Measurements from ENCODE around the gene STUM. TPM values are rescaled to one million over a fixed set of nuclear protein-coding genes. Genes with fewer than 3 reads are reported as not detected.

STUM gene
- polyA plus RNA-seq, 2 of the 4 experiments (the other 2 are of a cell fraction), result not detected

DNA sequence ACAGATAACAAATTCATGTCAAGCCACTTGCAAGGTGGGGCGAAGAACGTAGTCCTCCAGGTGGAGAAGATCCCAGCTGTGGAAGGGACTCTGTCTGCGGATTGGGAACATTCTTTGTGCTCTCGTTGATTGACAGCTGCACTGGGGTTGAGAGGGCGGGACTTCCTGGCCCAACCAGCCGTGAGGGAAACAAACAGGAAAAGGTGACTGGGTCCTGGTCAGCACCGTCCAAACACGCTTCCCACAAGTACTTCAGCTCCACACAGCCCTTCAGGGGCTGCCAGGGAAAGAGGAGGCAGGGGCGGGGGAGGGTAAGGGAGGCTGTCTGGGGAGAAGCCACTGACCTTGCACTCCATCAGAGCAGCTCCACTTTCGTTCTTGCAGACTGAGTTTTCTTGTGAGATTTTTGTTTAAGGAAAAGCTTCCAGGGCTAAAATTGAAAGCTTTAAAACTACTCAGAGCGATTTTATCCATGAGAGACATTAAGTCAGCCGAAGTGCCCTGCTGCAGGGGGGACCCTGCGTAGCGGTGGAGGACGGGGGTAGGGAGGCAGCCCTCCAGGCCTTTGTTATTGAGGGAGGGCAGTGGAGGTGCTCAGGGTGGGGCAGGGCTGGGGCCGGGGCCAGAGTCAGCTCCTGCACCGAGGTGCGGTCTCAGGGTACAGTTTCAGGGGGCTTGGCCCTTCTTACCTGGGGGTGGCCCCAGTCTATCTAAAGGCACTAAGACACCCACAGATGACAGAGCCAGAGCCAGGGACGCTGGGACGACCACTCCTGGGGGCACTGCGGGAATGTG, 21.6 kb upstream of the STUM start:
- no peak for FAIRE-seq
- no peaks in the 10 kb centered on the region for H3K9me3 ChIP-seq
- DNase-seq (ENCODE audit: low read depth in 1 of 2, low spot score in 1 of 2), result peak in 1 of 2 experiments; percentile 27
- ChIA-PET CTCF (interaction anchor here (1.0 to 2.3 kb wide), 4 partner anchors 12 to 302 kb away, joined by 3 to 5 read pairs (median 3); no protein-coding TSS in a partner anchor), POLR2A (no interaction called here)
- no peaks in the 10 kb centered on the region for H3K4me1 ChIP-seq
- ATAC-seq, result peak in 1 of 2 experiments; percentile 76; a peak in 3 of 6 replicates
- 49% methylated on average over 21 of the region's 21 CpGs for WGBS (ENCODE audit: missing lambda C conversion rate)
- H3K4me2 ChIP-seq, result peak overlapping the region; percentile 53
- H3K27ac ChIP-seq, result 0 out of 6 replicates have a peak overlapping the region, but pooled peaks of 1 of the 2 experiments have one; percentile 46
- no peak overlapping the region for H3K4me3 ChIP-seq
- TF ChIP-seq, protein P1, sequence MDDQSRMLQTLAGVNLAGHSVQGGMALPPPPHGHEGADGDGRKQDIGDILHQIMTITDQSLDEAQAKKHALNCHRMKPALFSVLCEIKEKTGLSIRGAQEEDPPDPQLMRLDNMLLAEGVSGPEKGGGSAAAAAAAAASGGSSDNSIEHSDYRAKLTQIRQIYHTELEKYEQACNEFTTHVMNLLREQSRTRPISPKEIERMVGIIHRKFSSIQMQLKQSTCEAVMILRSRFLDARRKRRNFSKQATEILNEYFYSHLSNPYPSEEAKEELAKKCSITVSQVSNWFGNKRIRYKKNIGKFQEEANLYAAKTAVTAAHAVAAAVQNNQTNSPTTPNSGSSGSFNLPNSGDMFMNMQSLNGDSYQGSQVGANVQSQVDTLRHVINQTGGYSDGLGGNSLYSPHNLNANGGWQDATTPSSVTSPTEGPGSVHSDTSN (IDR thresholded peaks at IDR 0.05), result peak; percentile 59; the same call in 1 of the 2 replicates
- TF ChIP-seq KDM5A (IDR thresholded peaks at IDR 0.05), result no peak

DNA sequence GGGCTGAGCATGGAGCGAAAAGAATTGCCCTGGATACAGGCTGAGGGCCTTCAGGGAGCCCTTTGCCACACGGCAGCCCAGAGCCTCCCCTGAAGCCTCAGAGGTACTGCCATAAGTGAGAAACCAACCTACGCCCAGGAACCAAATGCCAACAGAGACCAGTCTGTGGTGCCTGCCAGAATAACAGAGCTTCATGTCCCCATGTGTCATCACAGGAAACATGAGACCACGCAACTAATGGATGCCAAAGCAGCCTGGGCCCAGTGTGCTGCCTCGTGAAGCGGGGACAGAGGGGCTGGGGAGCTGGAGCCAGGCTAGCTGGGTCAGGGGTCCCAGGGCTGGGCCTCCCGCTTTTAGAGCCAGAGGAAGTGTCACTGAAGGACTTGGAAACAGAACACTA, 18.7 kb upstream of the STUM start:
- POLR2A ChIA-PET, result no interaction called here
- Histone ChIP-seq H3K4me1 (no peaks in the 10 kb centered on the region), H3K4me3 (no peak overlapping the region), H3K4me2 (no peak overlapping the region), H3K9me3 (no peaks in the 10 kb centered on the region), H3K27ac (no peak overlapping the region)
- no peak for DNase-seq (ENCODE audit: low read depth in 1 of 2, low spot score in 1 of 2)
- TF ChIP-seq, protein P2, sequence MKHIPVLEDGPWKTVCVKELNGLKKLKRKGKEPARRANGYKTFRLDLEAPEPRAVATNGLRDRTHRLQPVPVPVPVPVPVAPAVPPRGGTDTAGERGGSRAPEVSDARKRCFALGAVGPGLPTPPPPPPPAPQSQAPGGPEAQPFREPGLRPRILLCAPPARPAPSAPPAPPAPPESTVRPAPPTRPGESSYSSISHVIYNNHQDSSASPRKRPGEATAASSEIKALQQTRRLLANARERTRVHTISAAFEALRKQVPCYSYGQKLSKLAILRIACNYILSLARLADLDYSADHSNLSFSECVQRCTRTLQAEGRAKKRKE (CRISPR knock-in tag; IDR thresholded peaks at IDR 0.05; ENCODE audit: low read depth), result no peak
- TF ChIP-seq FOSL2 (IDR thresholded peaks at IDR 0.05) (no peak), FOSL2 (CRISPR knock-in tag; IDR thresholded peaks at IDR 0.05) (no peak), NPAS2 (CRISPR knock-in tag; IDR thresholded peaks at IDR 0.05; ENCODE audit: borderline replicate concordance) (no peak), HDAC2 (IDR thresholded peaks at IDR 0.05) (no peak), BHLHE40 (IDR thresholded peaks at IDR 0.05; ENCODE audit: low read depth, low read length) (no peak), GATA3 (IDR thresholded peaks at IDR 0.05; ENCODE audit: borderline replicate concordance) (no peak), MAFK (IDR thresholded peaks at IDR 0.05; ENCODE audit: partially characterized antibody) (no peak), JUNB (IDR thresholded peaks at IDR 0.05) (no peak)
- TF ChIP-seq, protein P3, sequence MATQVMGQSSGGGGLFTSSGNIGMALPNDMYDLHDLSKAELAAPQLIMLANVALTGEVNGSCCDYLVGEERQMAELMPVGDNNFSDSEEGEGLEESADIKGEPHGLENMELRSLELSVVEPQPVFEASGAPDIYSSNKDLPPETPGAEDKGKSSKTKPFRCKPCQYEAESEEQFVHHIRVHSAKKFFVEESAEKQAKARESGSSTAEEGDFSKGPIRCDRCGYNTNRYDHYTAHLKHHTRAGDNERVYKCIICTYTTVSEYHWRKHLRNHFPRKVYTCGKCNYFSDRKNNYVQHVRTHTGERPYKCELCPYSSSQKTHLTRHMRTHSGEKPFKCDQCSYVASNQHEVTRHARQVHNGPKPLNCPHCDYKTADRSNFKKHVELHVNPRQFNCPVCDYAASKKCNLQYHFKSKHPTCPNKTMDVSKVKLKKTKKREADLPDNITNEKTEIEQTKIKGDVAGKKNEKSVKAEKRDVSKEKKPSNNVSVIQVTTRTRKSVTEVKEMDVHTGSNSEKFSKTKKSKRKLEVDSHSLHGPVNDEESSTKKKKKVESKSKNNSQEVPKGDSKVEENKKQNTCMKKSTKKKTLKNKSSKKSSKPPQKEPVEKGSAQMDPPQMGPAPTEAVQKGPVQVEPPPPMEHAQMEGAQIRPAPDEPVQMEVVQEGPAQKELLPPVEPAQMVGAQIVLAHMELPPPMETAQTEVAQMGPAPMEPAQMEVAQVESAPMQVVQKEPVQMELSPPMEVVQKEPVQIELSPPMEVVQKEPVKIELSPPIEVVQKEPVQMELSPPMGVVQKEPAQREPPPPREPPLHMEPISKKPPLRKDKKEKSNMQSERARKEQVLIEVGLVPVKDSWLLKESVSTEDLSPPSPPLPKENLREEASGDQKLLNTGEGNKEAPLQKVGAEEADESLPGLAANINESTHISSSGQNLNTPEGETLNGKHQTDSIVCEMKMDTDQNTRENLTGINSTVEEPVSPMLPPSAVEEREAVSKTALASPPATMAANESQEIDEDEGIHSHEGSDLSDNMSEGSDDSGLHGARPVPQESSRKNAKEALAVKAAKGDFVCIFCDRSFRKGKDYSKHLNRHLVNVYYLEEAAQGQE (IDR thresholded peaks at IDR 0.05), result no peak
- TF ChIP-seq, protein P4, sequence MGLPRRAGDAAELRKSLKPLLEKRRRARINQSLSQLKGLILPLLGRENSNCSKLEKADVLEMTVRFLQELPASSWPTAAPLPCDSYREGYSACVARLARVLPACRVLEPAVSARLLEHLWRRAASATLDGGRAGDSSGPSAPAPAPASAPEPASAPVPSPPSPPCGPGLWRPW (IDR thresholded peaks at IDR 0.05), result no peak
- TF ChIP-seq, protein P5, sequence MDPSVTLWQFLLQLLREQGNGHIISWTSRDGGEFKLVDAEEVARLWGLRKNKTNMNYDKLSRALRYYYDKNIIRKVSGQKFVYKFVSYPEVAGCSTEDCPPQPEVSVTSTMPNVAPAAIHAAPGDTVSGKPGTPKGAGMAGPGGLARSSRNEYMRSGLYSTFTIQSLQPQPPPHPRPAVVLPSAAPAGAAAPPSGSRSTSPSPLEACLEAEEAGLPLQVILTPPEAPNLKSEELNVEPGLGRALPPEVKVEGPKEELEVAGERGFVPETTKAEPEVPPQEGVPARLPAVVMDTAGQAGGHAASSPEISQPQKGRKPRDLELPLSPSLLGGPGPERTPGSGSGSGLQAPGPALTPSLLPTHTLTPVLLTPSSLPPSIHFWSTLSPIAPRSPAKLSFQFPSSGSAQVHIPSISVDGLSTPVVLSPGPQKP (IDR thresholded peaks at IDR 0.05; ENCODE audit: low read depth, low read length), result no peak
- no peak for FAIRE-seq
- WGBS (ENCODE audit: missing lambda C conversion rate), result 69% methylated on average over 6 of the region's 7 CpGs
- no peak for ATAC-seq
- CTCF ChIA-PET, result interaction anchor here (0.6 kb wide), 1 partner anchor 18 kb away, joined by 4 read pairs; the partner anchor contains the start of gene STUM

DNA sequence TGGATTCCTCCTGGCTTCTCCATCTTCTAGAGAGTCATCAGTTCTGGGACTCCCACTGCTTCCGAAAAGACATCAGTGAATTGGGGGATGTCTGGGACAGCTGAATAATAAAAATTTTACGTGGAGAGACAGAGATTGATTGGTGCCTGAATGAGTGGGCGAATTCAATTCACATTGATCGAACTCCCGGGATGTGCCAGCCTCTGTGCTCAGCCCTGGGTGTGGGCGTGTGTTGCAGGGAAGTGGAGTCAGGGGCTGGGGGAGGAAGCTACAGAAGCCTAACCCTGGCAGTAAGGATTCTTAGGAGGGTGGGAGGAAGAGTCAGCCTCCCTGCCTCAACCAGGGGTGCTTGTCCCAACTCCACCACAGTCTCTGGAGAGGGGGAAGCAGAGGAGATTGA, 18.0 kb upstream of the STUM start:
- H3K27ac ChIP-seq, result no peak overlapping the region
- 55% methylated on average over 6 of the region's 6 CpGs for WGBS (ENCODE audit: missing lambda C conversion rate)
- ChIA-PET POLR2A (no interaction called here), CTCF (no interaction called here)
- H3K4me1 ChIP-seq, result no peaks in the 10 kb centered on the region
- no peak overlapping the region for H3K4me2 ChIP-seq
- H3K9me3 ChIP-seq, result no peaks in the 10 kb centered on the region
- no peak; a peak in 1 of 6 replicates for ATAC-seq
- H3K4me3 ChIP-seq, result no peak overlapping the region
- FAIRE-seq, result no peak
- no peak for DNase-seq (ENCODE audit: low read depth in 1 of 2, low spot score in 1 of 2)
- no peak for TF ChIP-seq BHLHE40 (IDR thresholded peaks at IDR 0.05; ENCODE audit: low read depth, low read length)
- no peak for TF ChIP-seq CHD2 (IDR thresholded peaks at IDR 0.05; ENCODE audit: low read length, partially characterized antibody)
- TF ChIP-seq FOSL2 (IDR thresholded peaks at IDR 0.05), result no peak
- TF ChIP-seq FOSL2 (CRISPR knock-in tag; IDR thresholded peaks at IDR 0.05), result no peak
- no peak for TF ChIP-seq CEBPB (IDR thresholded peaks at IDR 0.05)
- TF ChIP-seq, protein P6, sequence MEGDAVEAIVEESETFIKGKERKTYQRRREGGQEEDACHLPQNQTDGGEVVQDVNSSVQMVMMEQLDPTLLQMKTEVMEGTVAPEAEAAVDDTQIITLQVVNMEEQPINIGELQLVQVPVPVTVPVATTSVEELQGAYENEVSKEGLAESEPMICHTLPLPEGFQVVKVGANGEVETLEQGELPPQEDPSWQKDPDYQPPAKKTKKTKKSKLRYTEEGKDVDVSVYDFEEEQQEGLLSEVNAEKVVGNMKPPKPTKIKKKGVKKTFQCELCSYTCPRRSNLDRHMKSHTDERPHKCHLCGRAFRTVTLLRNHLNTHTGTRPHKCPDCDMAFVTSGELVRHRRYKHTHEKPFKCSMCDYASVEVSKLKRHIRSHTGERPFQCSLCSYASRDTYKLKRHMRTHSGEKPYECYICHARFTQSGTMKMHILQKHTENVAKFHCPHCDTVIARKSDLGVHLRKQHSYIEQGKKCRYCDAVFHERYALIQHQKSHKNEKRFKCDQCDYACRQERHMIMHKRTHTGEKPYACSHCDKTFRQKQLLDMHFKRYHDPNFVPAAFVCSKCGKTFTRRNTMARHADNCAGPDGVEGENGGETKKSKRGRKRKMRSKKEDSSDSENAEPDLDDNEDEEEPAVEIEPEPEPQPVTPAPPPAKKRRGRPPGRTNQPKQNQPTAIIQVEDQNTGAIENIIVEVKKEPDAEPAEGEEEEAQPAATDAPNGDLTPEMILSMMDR (IDR thresholded peaks at IDR 0.05), result no peak
- TF ChIP-seq SMC3 (IDR thresholded peaks at IDR 0.05), result no peak
- TF ChIP-seq ZFP36 (IDR thresholded peaks at IDR 0.05; ENCODE audit: borderline replicate concordance, partially characterized antibody), result no peak
- no peak for TF ChIP-seq KDM5A (IDR thresholded peaks at IDR 0.05)
- TF ChIP-seq HOXB5 (CRISPR knock-in tag; IDR thresholded peaks at IDR 0.05), result no peak
- no peak for TF ChIP-seq POLR2A (IDR thresholded peaks at IDR 0.05; ENCODE audit: low read length)
- no peak for TF ChIP-seq HEYL (CRISPR knock-in tag; IDR thresholded peaks at IDR 0.05)
- TF ChIP-seq ZNF302 (CRISPR knock-in tag; IDR thresholded peaks at IDR 0.05), result no peak
- TF ChIP-seq, protein P4 (IDR thresholded peaks at IDR 0.05), result no peak
- no peak for TF ChIP-seq HOXA7 (CRISPR knock-in tag; IDR thresholded peaks at IDR 0.05)

Measured in A549 (cell line).